Stimulated activated naive CD8-positive, alpha-beta T cell treated with anti-CD3 and anti-CD28 coated beads, Interleukin-15, amount 100 ng/mL, for 72 hours (primary cell): ENCODE data around the gene BRCA2.

Experiments
- ATAC-seq: fragments of 150-1000 bp; cut with Tn5 transposase; 2 replicates; pipeline ENCODE4 v1.10.0; 2021; ENCODE audit warnings: mild to moderate bottlenecking, moderate library complexity
- DNase-seq, 2 donors: peaks; one replicate each; pipeline ENCODE4 v3.0.0; 2021 to 2022
- H3K27ac Mint-ChIP-seq, 2 donors: one replicate each; pipeline ENCODE4 v1.8.0; 2022; ENCODE audit warnings: mild to moderate bottlenecking in 2 of 2, mixed read lengths in 2 of 2, moderate library complexity in 2 of 2
- H3K27me3 Mint-ChIP-seq: one replicate; pipeline ENCODE4 v1.8.0; 2022; ENCODE audit warnings: mixed read lengths
- H3K4me1 Mint-ChIP-seq: one replicate; pipeline ENCODE4 v1.8.0; 2022; ENCODE audit warnings: mild to moderate bottlenecking, mixed read lengths
- H3K4me3 Mint-ChIP-seq, 2 donors: one replicate each; pipeline ENCODE4 v1.8.0; 2022; ENCODE audit warnings: mild to moderate bottlenecking in 2 of 2, mixed read lengths in 2 of 2, moderate library complexity in 1 of 2
- H3K9me3 Mint-ChIP-seq, 2 donors: one replicate each; pipeline ENCODE4 v1.8.0; 2022; ENCODE audit warnings: mixed read lengths in 2 of 2

The BRCA2 gene

DNA sequence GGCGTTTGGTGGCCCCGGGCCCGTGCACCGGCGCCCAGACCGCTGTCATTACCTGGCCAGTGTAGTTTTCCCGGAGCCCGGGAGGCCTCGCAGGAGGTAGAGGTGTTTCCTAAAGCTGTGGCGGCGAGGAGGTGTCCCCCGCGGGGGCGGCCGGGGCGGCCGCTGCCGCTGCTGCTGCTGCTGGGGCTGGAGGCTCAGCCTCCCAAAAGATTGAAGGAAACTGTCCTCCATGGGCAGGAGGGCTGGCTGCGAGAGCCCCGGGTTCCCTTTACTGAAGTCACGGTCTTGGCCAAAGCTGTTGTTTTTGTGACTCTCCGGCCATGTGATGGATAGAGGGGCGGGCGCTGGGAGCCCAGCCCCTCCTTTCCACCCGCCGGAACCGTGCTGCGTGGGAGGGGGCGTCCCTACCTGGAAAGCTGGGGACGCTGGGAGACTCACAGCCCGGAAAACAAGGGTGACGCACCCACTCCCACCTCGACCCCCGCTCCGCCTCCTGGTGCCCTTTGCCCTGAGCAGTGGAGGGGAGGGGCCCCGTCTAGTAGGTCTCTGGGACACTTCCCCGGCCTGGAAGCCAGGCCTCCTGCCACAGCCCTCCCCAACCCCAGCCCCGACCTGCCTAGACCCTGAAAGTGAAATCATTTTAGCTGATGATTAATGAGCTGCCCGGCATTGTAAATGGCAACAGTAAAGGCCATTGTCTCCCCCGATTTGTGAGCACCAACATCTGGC, 112.7 kb downstream of the BRCA2 start, which contains the start of gene N4BP2L1:
TSS of gene N4BP2L1 (minus strand) at position 279 of the 729 bp plus-strand sequence. CDS start at position 231, 48 bp downstream.
- Mint-ChIP-seq H3K4me3 (peak within 1 kb of the TSS; percentile 97), H3K27ac (peak within 1 kb of the TSS; percentile 98 to 99), H3K4me1 (peaks cover 51% of the 10 kb centered on the region), H3K9me3 (no peaks in the 10 kb centered on the region), H3K27me3 (no peaks in the 10 kb centered on the region)
- peak; percentile 88 for ATAC-seq
- DNase-seq, result peak; percentile 84 to 95

GRCh38 chr13:32428581-32429432, 113.5 kb downstream of the BRCA2 start:
- Mint-ChIP-seq H3K4me1 (peaks cover 43% of the 10 kb centered on the region), H3K4me3 (peak overlapping the region; percentile 81 to 96)
- ATAC-seq, result no peak

DNA sequence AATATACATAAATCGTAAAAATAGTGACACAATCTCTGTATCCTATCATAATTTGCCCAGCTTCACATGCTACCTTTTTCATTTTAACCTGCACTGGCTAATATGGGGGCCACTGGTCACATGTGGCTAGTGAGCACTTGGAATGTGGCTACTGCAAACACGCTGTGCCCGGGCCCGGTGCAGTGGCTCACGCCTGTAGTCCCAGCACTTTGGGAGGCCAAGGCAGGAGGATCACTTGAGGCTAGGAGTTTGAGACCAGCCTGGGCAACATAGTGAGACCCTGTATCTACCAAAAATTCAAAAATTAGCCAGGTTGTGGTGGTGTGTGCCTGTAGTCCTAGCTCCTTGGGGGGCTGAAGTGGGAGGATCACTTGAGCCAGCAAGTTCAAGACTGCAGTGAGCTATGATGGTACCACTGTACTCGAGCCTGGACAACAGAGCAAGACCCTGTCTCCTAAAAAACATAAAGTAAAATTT, 114.2 kb downstream of the BRCA2 start:
- peak overlapping the region in 1 of 2 donors; percentile 76 for H3K27ac Mint-ChIP-seq
- no peaks in the 10 kb centered on the region for H3K9me3 Mint-ChIP-seq
- peak overlapping the region in 1 of 2 donors; percentile 13 for H3K4me3 Mint-ChIP-seq
- H3K4me1 Mint-ChIP-seq, result peaks cover 37% of the 10 kb centered on the region
- no peak for DNase-seq
- no peak for ATAC-seq
- H3K27me3 Mint-ChIP-seq, result no peaks in the 10 kb centered on the region

More at GRCh38 chr13:32428581-32429432, 113.5 kb downstream of the BRCA2 start:
- peak in 1 of 2 donors; percentile 9 for DNase-seq
- no peaks in the 10 kb centered on the region for H3K9me3 Mint-ChIP-seq
- peak overlapping the region; percentile 92 to 99 for H3K27ac Mint-ChIP-seq
- no peaks in the 10 kb centered on the region for H3K27me3 Mint-ChIP-seq

DNA sequence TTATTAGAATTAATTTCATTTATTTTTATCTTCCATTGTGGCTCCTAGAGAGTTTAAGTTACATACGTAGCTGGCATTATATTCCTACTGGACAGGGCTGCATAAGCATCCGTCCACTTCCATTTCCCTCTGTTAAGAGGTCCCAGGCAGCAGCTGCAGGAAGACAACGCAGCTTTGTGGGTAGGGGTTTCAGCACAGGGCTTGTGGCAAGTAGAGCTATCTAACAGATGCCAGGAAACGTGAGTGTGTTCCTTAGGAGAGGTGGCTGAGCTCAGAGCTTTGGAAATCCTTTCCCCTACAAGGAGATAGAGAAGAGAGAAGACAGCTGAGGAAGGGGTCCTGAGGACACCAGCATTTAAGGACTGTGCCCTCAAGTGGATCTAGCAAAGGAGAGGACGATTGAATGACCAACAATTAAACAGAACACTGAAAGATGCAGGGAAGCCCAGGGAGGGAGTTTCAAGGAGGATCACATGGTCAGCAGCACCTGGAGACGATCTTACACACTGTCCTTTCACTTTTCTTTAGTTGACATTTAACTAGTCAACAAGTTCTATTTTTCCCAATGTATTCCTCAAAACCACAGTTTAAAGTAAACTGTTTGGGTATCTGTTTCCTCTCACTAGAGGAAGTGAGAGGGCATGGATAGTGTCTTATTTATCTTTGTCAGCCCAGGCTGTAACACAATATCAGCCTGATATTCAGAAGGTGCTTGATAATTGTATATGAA, 114.9 kb downstream of the BRCA2 start:
- Mint-ChIP-seq H3K4me1 (peaks cover 33% of the 10 kb centered on the region), H3K4me3 (peak overlapping the region in 1 of 2 donors; percentile 6), H3K27me3 (no peaks in the 10 kb centered on the region), H3K9me3 (no peaks in the 10 kb centered on the region), H3K27ac (peak overlapping the region; percentile 17 to 86)
- no peak for ATAC-seq
- DNase-seq, result no peak

DNA sequence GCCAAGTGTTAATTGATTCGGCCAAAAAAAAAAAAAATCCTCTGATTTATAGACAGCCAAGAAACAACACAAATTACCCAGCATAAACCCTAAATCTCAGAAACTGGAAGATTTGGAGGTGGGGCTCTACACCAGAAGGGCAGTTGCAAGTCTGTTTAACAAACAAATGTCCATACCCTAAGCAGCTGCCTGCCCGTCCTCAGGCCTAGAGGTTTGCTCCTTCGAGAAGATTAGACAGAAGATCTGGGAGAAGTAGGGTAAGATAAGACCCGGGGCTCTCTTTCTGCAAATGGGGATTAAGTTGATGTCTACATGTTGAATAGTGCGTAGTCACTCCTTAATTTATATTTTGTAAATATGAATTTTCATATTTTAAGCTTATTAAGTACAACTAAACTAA, 116.1 kb downstream of the BRCA2 start:
- Mint-ChIP-seq H3K4me3 (no peak overlapping the region), H3K27ac (no peak overlapping the region), H3K4me1 (peaks cover 21% of the 10 kb centered on the region), H3K9me3 (no peaks in the 10 kb centered on the region), H3K27me3 (no peaks in the 10 kb centered on the region)
- DNase-seq, result no peak
- no peak for ATAC-seq

GRCh38 chr13:32432856-32433255, 117.5 kb downstream of the BRCA2 start:
- H3K27me3 Mint-ChIP-seq, result no peaks in the 10 kb centered on the region
- no peaks in the 10 kb centered on the region for H3K9me3 Mint-ChIP-seq
- H3K4me3 Mint-ChIP-seq, result no peak overlapping the region
- ATAC-seq (no peak), DNase-seq (no peak)
- no peak overlapping the region for H3K27ac Mint-ChIP-seq
- H3K4me1 Mint-ChIP-seq, result peaks cover 17% of the 10 kb centered on the region

- Mint-ChIP-seq H3K27me3 (no peaks in the 10 kb centered on the region), H3K4me3 (no peak overlapping the region), H3K9me3 (no peaks in the 10 kb centered on the region), H3K27ac (peak overlapping the region in 1 of 2 donors; percentile 2), H3K4me1 (peaks cover 6% of the 10 kb centered on the region)
- DNase-seq (no peak), ATAC-seq (no peak)
Observed at GRCh38 chr13:32438871-32439270, 123.6 kb downstream of the BRCA2 start.

DNA sequence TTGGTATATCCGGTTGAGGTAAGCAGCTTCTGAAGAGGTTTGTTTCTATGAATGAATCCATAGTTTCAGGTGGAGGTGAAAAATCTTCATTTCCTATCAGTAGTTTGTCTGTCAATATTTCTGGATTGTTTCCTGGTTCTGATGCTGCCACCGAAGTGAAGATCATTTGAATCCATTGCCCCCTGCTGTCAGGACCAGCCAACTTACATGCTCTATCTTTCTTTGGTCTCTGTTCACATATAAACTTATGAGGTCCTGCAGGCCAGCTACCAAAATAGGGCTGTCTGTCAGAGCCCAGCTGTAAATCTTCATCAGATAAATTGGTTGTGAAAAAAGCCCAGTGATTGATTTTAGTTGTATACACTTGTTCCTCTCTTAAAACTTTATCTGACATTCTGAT, 127.8 kb downstream of the BRCA2 start:
- Mint-ChIP-seq H3K4me3 (no peak overlapping the region), H3K9me3 (no peaks in the 10 kb centered on the region), H3K27ac (no peak overlapping the region), H3K27me3 (no peaks in the 10 kb centered on the region), H3K4me1 (peaks cover 9% of the 10 kb centered on the region)
- ATAC-seq (peak; percentile 71), DNase-seq (peak; percentile 9 to 21)

GRCh38 chr13:32445461-32445860, 130.2 kb downstream of the BRCA2 start:
- no peak for DNase-seq
- Mint-ChIP-seq H3K9me3 (no peaks in the 10 kb centered on the region), H3K27ac (peak overlapping the region in 1 of 2 donors; percentile 8), H3K4me3 (no peak overlapping the region), H3K4me1 (peaks cover 14% of the 10 kb centered on the region), H3K27me3 (no peaks in the 10 kb centered on the region)
- ATAC-seq, result no peak

GRCh38 chr13:32446220-32446619, 130.9 kb downstream of the BRCA2 start:
- ATAC-seq, result no peak
- no peak for DNase-seq
- Mint-ChIP-seq H3K27ac (no peak overlapping the region), H3K4me1 (peaks cover 14% of the 10 kb centered on the region), H3K27me3 (no peaks in the 10 kb centered on the region), H3K9me3 (no peaks in the 10 kb centered on the region), H3K4me3 (no peak overlapping the region)

GRCh38 chr13:32446773-32447465, 131.6 kb downstream of the BRCA2 start:
- Mint-ChIP-seq H3K9me3 (no peaks in the 10 kb centered on the region), H3K27me3 (no peaks in the 10 kb centered on the region), H3K4me1 (peaks cover 14% of the 10 kb centered on the region), H3K4me3 (no peak overlapping the region), H3K27ac (peak overlapping the region in 1 of 2 donors; percentile 30)
- DNase-seq (no peak), ATAC-seq (no peak)

DNA sequence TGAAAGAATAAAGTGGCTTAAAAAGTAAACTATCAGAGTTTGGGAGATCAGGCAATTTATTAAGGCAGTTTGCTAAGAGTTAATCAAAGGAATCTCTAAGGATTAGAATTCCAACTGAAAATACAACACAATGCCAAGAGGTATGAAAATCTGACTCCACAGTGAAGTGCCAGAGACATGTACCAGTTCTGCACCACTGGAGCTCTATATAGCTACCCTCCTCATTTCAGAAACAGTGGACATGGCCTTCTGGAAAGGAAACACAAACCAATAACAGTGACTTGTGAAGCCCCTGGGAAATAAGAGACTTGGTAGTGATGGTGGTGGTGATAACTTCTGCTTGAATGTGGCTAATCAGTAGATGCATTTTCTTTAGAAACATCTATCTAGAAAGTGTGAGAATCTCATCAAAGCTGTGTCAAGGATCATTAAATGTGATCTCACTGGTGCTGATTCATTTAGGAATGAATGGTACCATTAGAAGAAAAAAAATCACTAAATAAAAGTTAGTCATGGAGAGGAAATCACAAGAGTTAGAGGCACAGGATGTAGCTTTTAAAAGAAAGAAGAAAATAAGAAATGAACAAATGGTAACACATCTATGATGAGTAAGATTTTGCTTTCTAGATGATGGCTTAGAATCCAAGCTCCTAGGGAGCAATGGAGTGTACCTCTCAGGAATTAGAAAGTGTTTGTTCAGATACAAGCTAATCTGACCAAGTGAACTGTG, 132.8 kb downstream of the BRCA2 start:
- DNase-seq, result no peak
- peak; percentile 59 for ATAC-seq
- H3K9me3 Mint-ChIP-seq, result no peaks in the 10 kb centered on the region
- no peaks in the 10 kb centered on the region for H3K27me3 Mint-ChIP-seq
- no peak overlapping the region for H3K27ac Mint-ChIP-seq
- no peak overlapping the region for H3K4me3 Mint-ChIP-seq
- peaks cover 10% of the 10 kb centered on the region for H3K4me1 Mint-ChIP-seq

- no peaks in the 10 kb centered on the region for H3K9me3 Mint-ChIP-seq
- no peaks in the 10 kb centered on the region for H3K27me3 Mint-ChIP-seq
- no peak overlapping the region for H3K27ac Mint-ChIP-seq
- peaks cover 8% of the 10 kb centered on the region for H3K4me1 Mint-ChIP-seq
- DNase-seq, result no peak
- ATAC-seq, result no peak
- H3K4me3 Mint-ChIP-seq, result no peak overlapping the region
Observed at GRCh38 chr13:32448972-32449371, 133.7 kb downstream of the BRCA2 start.
